Measurements from ENCODE around the gene TMEM100.

TMEM100 gene

DNA sequence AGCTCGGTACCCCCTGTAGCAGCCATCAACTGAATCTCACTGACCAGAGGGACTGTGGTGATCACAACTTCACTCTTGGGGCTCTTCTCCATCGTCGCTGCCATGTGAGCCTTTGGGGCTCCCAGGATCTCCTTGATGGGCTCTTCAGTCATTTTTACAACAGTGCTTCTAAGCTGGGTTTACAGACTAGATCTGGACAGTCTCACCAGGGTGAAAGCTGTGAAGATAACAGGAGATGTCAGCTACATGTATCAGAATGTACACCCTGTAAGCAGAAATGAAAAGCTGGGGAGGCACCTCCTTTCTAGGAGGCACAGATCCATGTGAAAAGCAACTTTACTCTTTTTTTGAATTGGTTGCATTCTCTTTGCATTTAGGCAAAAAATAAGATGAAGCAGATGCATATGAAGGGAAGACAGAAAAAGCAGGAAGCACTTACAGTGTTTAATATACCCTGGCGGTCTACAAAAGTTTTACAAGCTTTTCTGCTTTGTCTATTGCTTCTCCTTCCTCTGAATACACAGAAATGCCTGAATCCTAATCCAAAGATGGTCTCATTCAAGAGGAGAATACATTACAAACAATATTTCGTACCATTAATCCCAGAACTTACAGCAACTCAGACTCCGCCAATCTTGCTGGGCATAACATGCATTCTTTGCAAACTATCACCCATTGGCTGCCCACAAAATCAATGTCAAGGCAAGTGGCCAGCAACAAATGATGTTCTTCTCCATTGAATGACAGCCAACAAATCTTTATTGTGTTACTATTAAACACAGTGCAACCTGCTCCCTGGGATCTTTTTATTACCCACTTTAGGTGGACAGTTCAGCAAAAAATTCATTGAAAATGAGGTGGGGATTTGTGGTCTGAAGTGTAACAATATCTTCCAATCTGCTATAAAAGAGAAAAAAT lies 1.5 kb downstream of the TMEM100 start:
- TF ChIP-seq, protein P1, sequence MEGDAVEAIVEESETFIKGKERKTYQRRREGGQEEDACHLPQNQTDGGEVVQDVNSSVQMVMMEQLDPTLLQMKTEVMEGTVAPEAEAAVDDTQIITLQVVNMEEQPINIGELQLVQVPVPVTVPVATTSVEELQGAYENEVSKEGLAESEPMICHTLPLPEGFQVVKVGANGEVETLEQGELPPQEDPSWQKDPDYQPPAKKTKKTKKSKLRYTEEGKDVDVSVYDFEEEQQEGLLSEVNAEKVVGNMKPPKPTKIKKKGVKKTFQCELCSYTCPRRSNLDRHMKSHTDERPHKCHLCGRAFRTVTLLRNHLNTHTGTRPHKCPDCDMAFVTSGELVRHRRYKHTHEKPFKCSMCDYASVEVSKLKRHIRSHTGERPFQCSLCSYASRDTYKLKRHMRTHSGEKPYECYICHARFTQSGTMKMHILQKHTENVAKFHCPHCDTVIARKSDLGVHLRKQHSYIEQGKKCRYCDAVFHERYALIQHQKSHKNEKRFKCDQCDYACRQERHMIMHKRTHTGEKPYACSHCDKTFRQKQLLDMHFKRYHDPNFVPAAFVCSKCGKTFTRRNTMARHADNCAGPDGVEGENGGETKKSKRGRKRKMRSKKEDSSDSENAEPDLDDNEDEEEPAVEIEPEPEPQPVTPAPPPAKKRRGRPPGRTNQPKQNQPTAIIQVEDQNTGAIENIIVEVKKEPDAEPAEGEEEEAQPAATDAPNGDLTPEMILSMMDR (conservative IDR thresholded peaks at IDR 0.05; ENCODE audit: low read depth, low read length), result no peak
- no peak for DNase-seq (ENCODE audit: low read depth)
- no peak overlapping the region for H3K4me3 ChIP-seq (ENCODE audit: low read depth, low read length)

DNA sequence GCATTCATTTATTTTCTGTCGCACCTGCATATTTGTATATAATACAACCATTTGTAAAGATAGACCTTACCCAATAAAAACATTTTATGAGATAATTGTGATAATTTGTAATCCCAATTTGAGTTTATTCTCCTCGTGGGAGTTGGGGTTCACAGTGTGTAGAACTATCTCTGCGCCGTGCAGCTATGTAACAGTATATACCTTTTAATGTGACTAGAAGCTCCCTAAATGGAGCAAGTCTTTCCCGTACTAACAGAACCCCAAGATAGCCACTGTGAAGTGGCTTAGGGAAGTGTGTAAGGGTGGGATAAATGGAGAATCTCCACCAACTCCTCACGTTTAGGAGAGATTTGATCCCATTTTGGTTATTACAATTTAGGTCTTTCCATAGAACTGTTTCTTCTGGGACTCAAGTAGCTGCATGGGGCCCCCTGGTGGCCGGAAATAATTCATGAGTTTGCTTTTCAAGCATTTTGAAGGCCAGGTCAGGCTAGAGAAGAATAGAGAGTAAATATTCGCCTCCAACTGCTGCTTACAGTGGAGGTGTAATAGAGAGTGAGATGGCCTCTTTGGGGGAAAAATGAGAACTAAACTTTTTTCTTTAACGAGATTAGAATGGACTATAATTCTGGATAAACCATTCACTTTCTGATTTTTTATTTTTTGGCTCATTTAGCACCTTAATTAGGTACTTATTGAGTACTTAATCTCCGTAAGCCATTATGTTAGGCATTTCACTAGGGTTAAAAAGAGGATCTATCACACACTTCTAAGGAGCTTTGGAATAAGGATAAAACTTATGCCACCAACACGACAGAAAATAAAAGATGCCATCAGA lies 4.5 kb downstream of the TMEM100 start:
- peak; percentile 88 for DNase-seq (ENCODE audit: low read depth)
- TF ChIP-seq, protein P1 (conservative IDR thresholded peaks at IDR 0.05; ENCODE audit: low read depth, low read length), result peak; percentile 85
- H3K4me3 ChIP-seq (ENCODE audit: low read depth, low read length), result no peak overlapping the region

DNA sequence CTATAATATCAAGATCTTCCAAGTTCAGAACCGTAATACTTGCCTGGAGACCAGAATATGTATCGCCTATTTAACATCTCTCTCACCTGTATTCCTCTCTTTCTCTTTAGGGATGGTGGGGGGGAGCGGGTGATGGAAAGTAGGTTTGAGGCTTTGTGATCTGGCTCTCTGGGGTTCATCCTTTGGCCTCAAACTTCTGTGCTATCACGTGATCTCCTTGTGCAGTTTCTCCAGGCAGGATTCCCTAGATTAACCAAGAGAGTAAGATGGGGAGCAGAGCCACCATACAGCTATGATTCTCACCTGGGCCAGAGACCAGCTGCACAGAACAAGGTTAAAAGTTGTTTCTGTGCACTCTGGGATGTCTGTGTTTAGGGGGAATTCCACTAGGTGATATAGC lies 5.2 kb downstream of the TMEM100 start:
- H3K4me3 ChIP-seq (ENCODE audit: low read depth, low read length), result no peak overlapping the region
- TF ChIP-seq, protein P1 (conservative IDR thresholded peaks at IDR 0.05; ENCODE audit: low read depth, low read length), result no peak
- no peak for DNase-seq (ENCODE audit: low read depth)

DNA sequence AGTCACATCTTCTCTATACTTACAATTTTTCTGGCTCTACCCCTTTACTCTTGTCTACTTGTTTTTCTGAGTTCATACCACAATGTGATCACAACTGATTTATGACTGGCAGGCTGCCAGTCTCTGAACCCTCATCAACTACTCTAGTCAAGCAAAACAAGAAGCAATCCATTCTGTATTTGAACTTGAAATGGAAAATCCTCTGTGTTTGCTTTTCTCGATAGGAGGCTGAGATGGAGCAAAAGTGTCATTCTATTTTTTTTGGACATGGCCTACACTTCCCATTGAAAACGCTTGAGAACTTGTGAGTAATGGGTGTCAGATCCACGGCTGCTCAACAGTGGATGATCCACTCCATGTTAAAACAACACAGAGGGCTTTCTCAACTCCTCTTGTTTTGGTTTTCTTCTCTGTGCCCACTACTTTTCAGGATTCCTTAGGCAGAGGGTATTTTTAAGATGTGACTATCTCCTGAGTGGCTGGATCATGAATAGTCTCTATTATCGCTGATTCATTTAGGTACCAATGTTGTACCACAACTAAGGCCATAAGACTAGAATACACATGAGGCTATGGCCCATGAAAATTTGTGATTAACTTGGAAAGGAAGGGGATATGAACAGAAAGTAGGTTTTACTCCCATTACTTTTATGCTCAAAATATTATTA lies 11.7 kb downstream of the TMEM100 start:
- no peak overlapping the region for H3K4me3 ChIP-seq (ENCODE audit: low read depth, low read length)
- peak; percentile 42 for DNase-seq (ENCODE audit: low read depth)
- TF ChIP-seq, protein P1 (conservative IDR thresholded peaks at IDR 0.05; ENCODE audit: low read depth, low read length), result no peak

DNA sequence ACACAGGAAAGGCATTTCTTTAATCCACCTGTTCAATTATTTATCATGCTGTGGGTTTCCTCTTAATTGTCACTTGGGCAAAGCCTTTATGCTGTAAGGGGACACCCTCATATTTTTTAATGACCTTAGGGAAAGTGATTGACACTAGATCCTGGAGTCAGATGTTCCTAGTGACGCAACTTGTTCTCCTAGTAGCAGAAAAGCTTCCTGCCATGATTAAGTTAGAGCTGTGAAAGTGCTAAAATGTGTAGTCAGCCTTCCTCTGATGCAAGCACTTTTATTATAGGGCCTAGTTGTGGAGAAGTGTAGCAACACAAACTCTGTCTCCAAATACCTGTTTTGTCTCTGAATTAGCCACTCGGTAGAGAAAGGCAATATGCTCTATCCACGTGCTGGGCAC lies 12.3 kb downstream of the TMEM100 start:
- TF ChIP-seq, protein P1 (conservative IDR thresholded peaks at IDR 0.05; ENCODE audit: low read depth, low read length), result no peak
- H3K4me3 ChIP-seq (ENCODE audit: low read depth, low read length), result no peak overlapping the region
- peak; percentile 47 for DNase-seq (ENCODE audit: low read depth)

DNA sequence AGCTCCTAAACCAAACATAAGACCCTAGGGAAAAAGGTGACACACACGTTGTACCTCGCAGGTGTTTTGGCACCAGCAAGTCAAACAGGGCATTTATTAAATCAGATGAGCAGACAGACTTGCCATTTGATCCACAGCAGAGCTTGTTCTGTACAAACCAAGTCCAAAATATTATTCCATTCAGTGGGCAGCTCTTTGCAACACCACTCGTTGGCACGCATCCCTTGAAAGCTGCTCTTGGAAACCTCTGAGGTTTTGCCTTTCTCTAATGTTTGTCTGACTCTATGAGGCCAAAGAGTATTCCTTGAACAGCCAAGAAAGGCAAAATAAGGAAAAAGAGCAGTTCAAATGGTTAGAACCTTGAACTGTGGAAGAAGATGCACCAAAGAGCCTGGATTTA lies 12.7 kb downstream of the TMEM100 start:
- DNase-seq (ENCODE audit: low read depth), result no peak
- H3K4me3 ChIP-seq (ENCODE audit: low read depth, low read length), result no peak overlapping the region
- TF ChIP-seq, protein P1 (conservative IDR thresholded peaks at IDR 0.05; ENCODE audit: low read depth, low read length), result no peak
